ENCODE measurements around the gene HPS3. TPM values are rescaled to one million over a fixed set of nuclear protein-coding genes. Genes with fewer than 3 reads are reported as not detected.
A peak's percentile ranks its signal among the peaks of the same experiment; 100 is the strongest.

Gene HPS3
- total and polyA plus RNA-seq, 2 of the 4 experiments (the other 2 are of a cell fraction): 15.2 to 24.2 TPM

DNA sequence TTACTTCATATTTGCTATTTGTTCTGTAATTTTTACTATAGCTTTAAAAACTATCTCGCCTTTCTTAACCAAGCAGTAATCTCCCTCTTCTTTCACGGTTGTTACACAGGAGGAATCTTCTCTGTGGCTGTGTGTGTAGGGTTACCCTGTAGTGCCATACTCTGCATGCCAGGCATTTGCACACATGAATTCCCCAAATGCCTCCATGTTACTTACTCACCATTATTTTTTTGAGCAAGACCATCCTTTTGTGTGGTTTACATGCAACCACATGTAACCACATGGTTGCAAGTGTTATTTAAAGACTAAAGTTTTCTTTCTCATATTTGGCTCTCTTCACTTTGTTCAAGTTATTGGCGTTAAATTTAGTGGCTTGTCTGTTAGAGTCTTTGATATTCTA is 45.5 kb downstream of the HPS3 start:
- no peaks in the 10 kb centered on the region for H3K9me1 ChIP-seq (ENCODE audit: insufficient read depth, low read length)
- H3K18ac ChIP-seq (ENCODE audit: low read depth, low read length): no peak overlapping the region
- no peak overlapping the region for H2AK9ac ChIP-seq (replicated peaks; ENCODE audit: low read depth, low read length, poor library complexity)
- no peak overlapping the region for H2AK5ac ChIP-seq (ENCODE audit: low read depth, low read length)
- no peaks in the 10 kb centered on the region for H3K9me3 ChIP-seq (ENCODE audit: control insufficient read depth, insufficient read depth, low read length)
- peaks cover 11% of the 10 kb centered on the region; the same call in 1 of the 2 replicates for H3K4me1 ChIP-seq (ENCODE audit: control insufficient read depth, insufficient read depth, low read length)
- H3K27ac ChIP-seq (ENCODE audit: insufficient read depth, low read length): no peak overlapping the region
- peak overlapping the region in 1 of 2 experiments; percentile 30; a peak in 1 of 4 replicates for H4K8ac ChIP-seq (ENCODE audit: low read depth in 2 of 2, low read length in 2 of 2)
- in situ Hi-C loops (cut with MboI; ENCODE audit: low sequenced_read_pairs) (no loop called here), intact Hi-C loops (cut with micrococcal nuclease) (loop anchor here (5.0 kb wide), 1 partner anchor 38 kb away; no protein-coding TSS in a partner anchor), dilution Hi-C loops (cut with HindIII; ENCODE audit: low sequenced_read_pairs, unreplicated experiment) (no loop called here)
- H2AFZ ChIP-seq (replicated peaks; ENCODE audit: low read length, poor library complexity): no peak overlapping the region
- no peak overlapping the region for H3K14ac ChIP-seq (replicated peaks; ENCODE audit: low read depth, low read length)
- no peak overlapping the region for H3K9ac ChIP-seq (ENCODE audit: low read depth, low read length)
- no peaks in the 10 kb centered on the region for H3K27me3 ChIP-seq (ENCODE audit: control insufficient read depth, insufficient read depth, low read length)
- no CpG with 5 or more reads among the region's 3 CpGs for WGBS, 2 experiments (ENCODE audit: extremely low coverage in 2 of 2, insufficient read length in 1 of 2)
- H4K5ac ChIP-seq (ENCODE audit: low read depth, low read length): no peak overlapping the region
- H4K20me1 ChIP-seq (ENCODE audit: insufficient read depth, low read length): no peaks in the 10 kb centered on the region
- ATAC-seq (ENCODE audit: low read depth) (no peak), DNase-seq (no peak)
- no peak overlapping the region for H3K23ac ChIP-seq (ENCODE audit: low read depth, low read length)
- BruUV-seq (replicated peaks): no TSS peak
- no peak overlapping the region for H3K4me3 ChIP-seq (ENCODE audit: insufficient read depth, low read depth, low read length)
- no peak overlapping the region for H4K91ac ChIP-seq (ENCODE audit: insufficient read depth, low read depth, low read length)
- H3K4ac ChIP-seq (ENCODE audit: low read depth, low read length): no peak overlapping the region
- no peak overlapping the region for H2BK20ac ChIP-seq (ENCODE audit: low read depth, low read length)
- H3K79me1 ChIP-seq (ENCODE audit: low read depth in 1 of 2, low read length in 2 of 2): no peaks in the 10 kb centered on the region
- TF ChIP-seq RAD21 (IDR thresholded peaks at IDR 0.05; ENCODE audit: low read length) (no peak), MAFK (IDR thresholded peaks at IDR 0.05; ENCODE audit: low read depth, low read length) (no peak), POLR2A (IDR thresholded peaks at IDR 0.05; ENCODE audit: low read depth, low read length) (no peak), RFX5 (IDR thresholded peaks at IDR 0.05; ENCODE audit: low read depth, low read length) (no peak), NFE2L2 (IDR thresholded peaks at IDR 0.05; ENCODE audit: low read depth, low read length) (no peak), RCOR1 (IDR thresholded peaks at IDR 0.05; ENCODE audit: insufficient replicate concordance, low read length) (no peak), MAZ (IDR thresholded peaks at IDR 0.05; ENCODE audit: borderline replicate concordance, low read depth, low read length) (no peak), BHLHE40 (IDR thresholded peaks at IDR 0.05; ENCODE audit: low read depth, low read length) (no peak), FOS (IDR thresholded peaks at IDR 0.05; ENCODE audit: low read depth, low read length) (no peak), SMC3 (IDR thresholded peaks at IDR 0.05; ENCODE audit: low read depth, low read length) (no peak), MXI1 (IDR thresholded peaks at IDR 0.05; ENCODE audit: borderline replicate concordance, low read depth, low read length) (no peak), CEBPB (IDR thresholded peaks at IDR 0.05; ENCODE audit: low read depth, low read length) (no peak), CHD1 (IDR thresholded peaks at IDR 0.05; ENCODE audit: low read depth, low read length) (no peak)
- TF ChIP-seq, protein P1, sequence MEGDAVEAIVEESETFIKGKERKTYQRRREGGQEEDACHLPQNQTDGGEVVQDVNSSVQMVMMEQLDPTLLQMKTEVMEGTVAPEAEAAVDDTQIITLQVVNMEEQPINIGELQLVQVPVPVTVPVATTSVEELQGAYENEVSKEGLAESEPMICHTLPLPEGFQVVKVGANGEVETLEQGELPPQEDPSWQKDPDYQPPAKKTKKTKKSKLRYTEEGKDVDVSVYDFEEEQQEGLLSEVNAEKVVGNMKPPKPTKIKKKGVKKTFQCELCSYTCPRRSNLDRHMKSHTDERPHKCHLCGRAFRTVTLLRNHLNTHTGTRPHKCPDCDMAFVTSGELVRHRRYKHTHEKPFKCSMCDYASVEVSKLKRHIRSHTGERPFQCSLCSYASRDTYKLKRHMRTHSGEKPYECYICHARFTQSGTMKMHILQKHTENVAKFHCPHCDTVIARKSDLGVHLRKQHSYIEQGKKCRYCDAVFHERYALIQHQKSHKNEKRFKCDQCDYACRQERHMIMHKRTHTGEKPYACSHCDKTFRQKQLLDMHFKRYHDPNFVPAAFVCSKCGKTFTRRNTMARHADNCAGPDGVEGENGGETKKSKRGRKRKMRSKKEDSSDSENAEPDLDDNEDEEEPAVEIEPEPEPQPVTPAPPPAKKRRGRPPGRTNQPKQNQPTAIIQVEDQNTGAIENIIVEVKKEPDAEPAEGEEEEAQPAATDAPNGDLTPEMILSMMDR (conservative IDR thresholded peaks at IDR 0.05; ENCODE audit: low read depth, low read length): no peak
- TF ChIP-seq, protein P2, sequence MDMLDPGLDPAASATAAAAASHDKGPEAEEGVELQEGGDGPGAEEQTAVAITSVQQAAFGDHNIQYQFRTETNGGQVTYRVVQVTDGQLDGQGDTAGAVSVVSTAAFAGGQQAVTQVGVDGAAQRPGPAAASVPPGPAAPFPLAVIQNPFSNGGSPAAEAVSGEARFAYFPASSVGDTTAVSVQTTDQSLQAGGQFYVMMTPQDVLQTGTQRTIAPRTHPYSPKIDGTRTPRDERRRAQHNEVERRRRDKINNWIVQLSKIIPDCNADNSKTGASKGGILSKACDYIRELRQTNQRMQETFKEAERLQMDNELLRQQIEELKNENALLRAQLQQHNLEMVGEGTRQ (IDR thresholded peaks at IDR 0.05; ENCODE audit: low read depth, low read length): no peak
- TF ChIP-seq, protein P3, sequence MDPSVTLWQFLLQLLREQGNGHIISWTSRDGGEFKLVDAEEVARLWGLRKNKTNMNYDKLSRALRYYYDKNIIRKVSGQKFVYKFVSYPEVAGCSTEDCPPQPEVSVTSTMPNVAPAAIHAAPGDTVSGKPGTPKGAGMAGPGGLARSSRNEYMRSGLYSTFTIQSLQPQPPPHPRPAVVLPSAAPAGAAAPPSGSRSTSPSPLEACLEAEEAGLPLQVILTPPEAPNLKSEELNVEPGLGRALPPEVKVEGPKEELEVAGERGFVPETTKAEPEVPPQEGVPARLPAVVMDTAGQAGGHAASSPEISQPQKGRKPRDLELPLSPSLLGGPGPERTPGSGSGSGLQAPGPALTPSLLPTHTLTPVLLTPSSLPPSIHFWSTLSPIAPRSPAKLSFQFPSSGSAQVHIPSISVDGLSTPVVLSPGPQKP (IDR thresholded peaks at IDR 0.05; ENCODE audit: borderline replicate concordance, low read depth, low read length): no peak
- no peak overlapping the region for H2BK5ac ChIP-seq (ENCODE audit: low read depth, low read length, poor library complexity, severe bottlenecking)
- H3K4me2 ChIP-seq (ENCODE audit: low read depth, low read length): no peak overlapping the region
- no peak overlapping the region for H2BK120ac ChIP-seq (ENCODE audit: low read depth, low read length)
- H3K36me3 ChIP-seq (ENCODE audit: control insufficient read depth, insufficient read depth, low read length): peaks cover 8% of the 10 kb centered on the region
- no peak overlapping the region for H3K56ac ChIP-seq (ENCODE audit: extremely low read depth, insufficient read depth, low read length)
- CTCF ChIA-PET: no interaction called here
- POLR2A ChIA-PET (ENCODE audit: unreplicated experiment): no interaction called here
- H2BK15ac ChIP-seq (ENCODE audit: low read depth, low read length): no peak overlapping the region

Data from IMR-90 (cell line).